HEK293 (cell line): ENCODE results near the gene EBLN2.

ENCODE experiments used
- CTCF ChIA-PET: fragments of 350-600 bp; formaldehyde crosslinking; extraction: SDS; loops from one replicate; lab custom pipeline; 2021; ENCODE audit warnings: antibody characterized with exemption; lab: Yijun Ruan, JAX
- POLR2A ChIA-PET: fragments of 300-600 bp; formaldehyde crosslinking; extraction: SDS; loops from one replicate; lab custom pipeline; 2020; ENCODE audit warnings: antibody characterized with exemption, inconsistent platforms; lab: Yijun Ruan, JAX
- H3K27ac ChIP-seq: fragments of 200-500 bp; sonication (Bioruptor generic); 2 replicates; pipeline ENCODE4 v1.5.1; 2014; ENCODE audit warnings: low read depth, low read length, control low read depth, inconsistent platforms; ENCODE audit errors: extremely low read depth
- H3K36me3 ChIP-seq, 2 experiments: fragments of 200-500 bp in 1 of 2; sonication (Bioruptor generic) in 1 of 2; 1 replicate in 1 of 2; 2 replicates in 1 of 2; pipeline ENCODE4 v1.5.1; 2014 to 2017; ENCODE audit warnings: inconsistent platforms in 2 of 2, low read length in 2 of 2; ENCODE audit not compliant: control insufficient read depth in 2 of 2, insufficient read depth in 1 of 2
- H3K4me1 ChIP-seq: fragments of 200-500 bp; sonication (Bioruptor generic); 2 replicates; pipeline ENCODE4 v1.5.1; 2014; ENCODE audit warnings: mild to moderate bottlenecking, low read length, inconsistent platforms; ENCODE audit not compliant: control insufficient read depth, insufficient read depth
- H3K4me3 ChIP-seq: 2 replicates; pipeline ENCODE4 v1.5.1; 2011; ENCODE audit warnings: low read depth, mild to moderate bottlenecking, control low read depth, low read length, moderate library complexity
- H3K9me3 ChIP-seq: fragments of 200-500 bp; sonication (Bioruptor generic); 2 replicates; pipeline ENCODE4 v1.5.1; 2014; ENCODE audit warnings: low read depth, low read length, inconsistent platforms; ENCODE audit not compliant: control insufficient read depth, insufficient read depth
- BCL11A ChIP-seq: fragments of 450-650 bp; formaldehyde crosslinking; IDR thresholded peaks from 2 replicates; pipeline ENCODE4 v1.5.1; 2016; ENCODE audit warnings: low read depth, missing biosample characterization, missing genetic modification characterization
- KLF10 ChIP-seq: fragments of 450-650 bp; IDR thresholded peaks from 2 replicates; pipeline ENCODE4 v1.5.1; 2018; ENCODE audit warnings: missing biosample characterization, mild to moderate bottlenecking, missing genetic modification characterization
- OSR2 ChIP-seq: fragments of 450-650 bp; formaldehyde crosslinking; IDR thresholded peaks from 2 replicates; pipeline ENCODE4 v1.5.1; 2016; ENCODE audit warnings: missing biosample characterization, missing genetic modification characterization
- ZBTB21 ChIP-seq: fragments of 450-650 bp; formaldehyde crosslinking; IDR thresholded peaks from 2 replicates; pipeline ENCODE4 v1.5.1; 2017; ENCODE audit warnings: missing biosample characterization, missing genetic modification characterization
- ZNF121 ChIP-seq: fragments of 450-650 bp; formaldehyde crosslinking; IDR thresholded peaks from 2 replicates; pipeline ENCODE4 v1.5.1; 2016; ENCODE audit warnings: missing biosample characterization, missing genetic modification characterization
- ZNF132 ChIP-seq: fragments of 450-650 bp; formaldehyde crosslinking; IDR thresholded peaks from 2 replicates; pipeline ENCODE4 v1.5.1; 2017; ENCODE audit warnings: missing biosample characterization, missing genetic modification characterization, borderline replicate concordance
- ZNF155 ChIP-seq: fragments of 450-650 bp; formaldehyde crosslinking; IDR thresholded peaks from 2 replicates; pipeline ENCODE4 v1.5.1; 2016; ENCODE audit warnings: missing biosample characterization, missing genetic modification characterization
- ZNF26 ChIP-seq: fragments of 450-650 bp; formaldehyde crosslinking; IDR thresholded peaks from 2 replicates; pipeline ENCODE4 v1.5.1; 2016; ENCODE audit warnings: missing biosample characterization, missing genetic modification characterization
- ZNF354C ChIP-seq: fragments of 450-650 bp; formaldehyde crosslinking; IDR thresholded peaks from 2 replicates; pipeline ENCODE4 v1.5.1; 2016; ENCODE audit warnings: missing biosample characterization, missing genetic modification characterization, low read depth, borderline replicate concordance
- ZNF404 ChIP-seq: fragments of 450-650 bp; formaldehyde crosslinking; IDR thresholded peaks from 2 replicates; pipeline ENCODE4 v1.5.1; 2017; ENCODE audit warnings: missing biosample characterization, missing genetic modification characterization
- ZNF501 ChIP-seq: fragments of 450-650 bp; formaldehyde crosslinking; IDR thresholded peaks from 2 replicates; pipeline ENCODE4 v1.5.1; 2016; ENCODE audit warnings: missing biosample characterization, missing genetic modification characterization
- ZNF510 ChIP-seq: fragments of 450-650 bp; formaldehyde crosslinking; IDR thresholded peaks from 2 replicates; pipeline ENCODE4 v1.5.1; 2018; ENCODE audit warnings: mild to moderate bottlenecking, missing genetic modification characterization, missing biosample characterization; ENCODE audit not compliant: insufficient replicate concordance
- ZNF549 ChIP-seq: fragments of 450-650 bp; IDR thresholded peaks from 2 replicates; pipeline ENCODE4 v1.5.1; 2018; ENCODE audit warnings: missing biosample characterization, missing genetic modification characterization, mild to moderate bottlenecking, inconsistent platforms, moderate library complexity
- ZNF555 ChIP-seq: fragments of 450-650 bp; formaldehyde crosslinking; conservative IDR thresholded peaks from 2 replicates; pipeline ENCODE4 v1.5.1; 2017; ENCODE audit warnings: missing biosample characterization, mild to moderate bottlenecking, missing genetic modification characterization, inconsistent platforms
- ZNF670 ChIP-seq: fragments of 450-650 bp; formaldehyde crosslinking; IDR thresholded peaks from 2 replicates; pipeline ENCODE4 v1.5.1; 2016; ENCODE audit warnings: missing biosample characterization, missing genetic modification characterization, low read depth
- ZNF768 ChIP-seq: fragments of 450-650 bp; formaldehyde crosslinking; IDR thresholded peaks from 2 replicates; pipeline ENCODE4 v1.5.1; 2018; ENCODE audit warnings: missing biosample characterization, mild to moderate bottlenecking, missing genetic modification characterization
- ZNF791 ChIP-seq: fragments of 450-650 bp; formaldehyde crosslinking; IDR thresholded peaks from 2 replicates; pipeline ENCODE4 v1.5.1; 2016; ENCODE audit warnings: missing biosample characterization, missing genetic modification characterization
- ZNF843 ChIP-seq: fragments of 450-650 bp; formaldehyde crosslinking; IDR thresholded peaks from 2 replicates; pipeline ENCODE4 v1.5.1; 2016; ENCODE audit warnings: missing biosample characterization, missing genetic modification characterization
- ZSCAN5A ChIP-seq: fragments of 450-650 bp; formaldehyde crosslinking; IDR thresholded peaks from 2 replicates; pipeline ENCODE4 v1.5.1; 2016; ENCODE audit warnings: missing biosample characterization, missing genetic modification characterization
- ZXDB ChIP-seq: fragments of 450-650 bp; formaldehyde crosslinking; IDR thresholded peaks from 2 replicates; pipeline ENCODE4 v1.5.1; 2016; ENCODE audit warnings: missing biosample characterization, missing genetic modification characterization
- TF ChIP-seq, protein P1 (sequence below): fragments of 450-650 bp; formaldehyde crosslinking; IDR thresholded peaks from 2 replicates; pipeline ENCODE4 v1.5.1; 2016; ENCODE audit warnings: missing biosample characterization, missing genetic modification characterization
- TF ChIP-seq, protein P2 (sequence below): fragments of 450-650 bp; formaldehyde crosslinking; IDR thresholded peaks from 2 replicates; pipeline ENCODE4 v1.5.1; 2017; ENCODE audit warnings: missing biosample characterization, missing genetic modification characterization

Gene EBLN2

DNA sequence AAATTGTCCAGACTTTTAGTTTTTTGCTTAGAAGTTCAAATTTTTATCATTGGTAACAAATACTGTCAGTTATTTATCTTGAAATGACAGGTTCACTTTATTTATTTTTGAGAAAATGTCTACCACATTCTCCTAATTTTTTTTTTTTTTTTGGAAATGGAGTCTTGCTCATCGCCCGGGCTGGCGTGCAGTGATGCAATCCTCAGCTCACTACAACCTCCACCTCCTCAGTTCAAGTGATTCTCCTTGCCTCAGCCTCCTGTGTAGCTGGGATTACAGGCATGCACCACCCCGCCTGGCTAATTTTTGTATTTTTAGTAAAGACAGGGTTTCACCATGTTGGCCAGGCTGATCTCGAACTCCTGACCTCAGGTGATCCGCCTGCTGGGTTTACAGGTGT, 16.1 kb upstream of the EBLN2 start:
- peaks cover 0 to 18% of the 10 kb centered on the region in 2 experiments; a peak in 2 of 3 replicates for H3K36me3 ChIP-seq
- ChIA-PET POLR2A (no interaction called here), CTCF (interaction anchor here (0.6 kb wide), 1 partner anchor 1329 kb away, joined by 3 read pairs; no protein-coding TSS in a partner anchor)
- H3K9me3 ChIP-seq, result no peaks in the 10 kb centered on the region
- TF ChIP-seq ZNF501 (tag by site-specific recombination) (no peak), ZSCAN5A (no peak), ZNF791 (tag by site-specific recombination) (no peak), ZNF555 (tag by site-specific recombination) (no peak), ZNF549 (tag by site-specific recombination) (no peak), ZNF670 (tag by site-specific recombination) (no peak), ZNF132 (tag by site-specific recombination) (no peak), BCL11A (tag by site-specific recombination) (no peak), ZXDB (no peak), ZNF843 (no peak), ZBTB21 (tag by site-specific recombination) (no peak), ZNF404 (tag by site-specific recombination) (no peak), ZNF354C (tag by site-specific recombination) (no peak), ZNF155 (no peak)
- TF ChIP-seq, protein P1, sequence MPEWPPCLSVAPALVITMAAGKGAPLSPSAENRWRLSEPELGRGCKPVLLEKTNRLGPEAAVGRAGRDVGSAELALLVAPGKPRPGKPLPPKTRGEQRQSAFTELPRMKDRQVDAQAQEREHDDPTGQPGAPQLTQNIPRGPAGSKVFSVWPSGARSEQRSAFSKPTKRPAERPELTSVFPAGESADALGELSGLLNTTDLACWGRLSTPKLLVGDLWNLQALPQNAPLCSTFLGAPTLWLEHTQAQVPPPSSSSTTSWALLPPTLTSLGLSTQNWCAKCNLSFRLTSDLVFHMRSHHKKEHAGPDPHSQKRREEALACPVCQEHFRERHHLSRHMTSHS (tag by site-specific recombination), result no peak
- TF ChIP-seq, protein P2, sequence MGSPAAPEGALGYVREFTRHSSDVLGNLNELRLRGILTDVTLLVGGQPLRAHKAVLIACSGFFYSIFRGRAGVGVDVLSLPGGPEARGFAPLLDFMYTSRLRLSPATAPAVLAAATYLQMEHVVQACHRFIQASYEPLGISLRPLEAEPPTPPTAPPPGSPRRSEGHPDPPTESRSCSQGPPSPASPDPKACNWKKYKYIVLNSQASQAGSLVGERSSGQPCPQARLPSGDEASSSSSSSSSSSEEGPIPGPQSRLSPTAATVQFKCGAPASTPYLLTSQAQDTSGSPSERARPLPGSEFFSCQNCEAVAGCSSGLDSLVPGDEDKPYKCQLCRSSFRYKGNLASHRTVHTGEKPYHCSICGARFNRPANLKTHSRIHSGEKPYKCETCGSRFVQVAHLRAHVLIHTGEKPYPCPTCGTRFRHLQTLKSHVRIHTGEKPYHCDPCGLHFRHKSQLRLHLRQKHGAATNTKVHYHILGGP (tag by site-specific recombination), result no peak
- peaks cover 8% of the 10 kb centered on the region for H3K4me1 ChIP-seq
- no peak overlapping the region for H3K4me3 ChIP-seq
- H3K27ac ChIP-seq, result no peak overlapping the region

GRCh38 chr3:73046195-73046594, 15.3 kb upstream of the EBLN2 start:
- Histone ChIP-seq H3K9me3 (no peaks in the 10 kb centered on the region), H3K4me1 (peaks cover 6% of the 10 kb centered on the region), H3K4me3 (no peak overlapping the region), H3K27ac (no peak overlapping the region), H3K36me3 (peaks cover 0 to 26% of the 10 kb centered on the region in 2 experiments; a peak in 2 of 3 replicates)
- ChIA-PET POLR2A (no interaction called here), CTCF (no interaction called here)
- TF ChIP-seq ZNF768 (tag by site-specific recombination) (no peak), ZNF510 (no peak), ZNF121 (no peak), KLF10 (no peak), OSR2 (peak; percentile 28; the same call in 1 of the 2 replicates), ZNF26 (tag by site-specific recombination) (no peak)
